OCI-LY3 (cell line): Measurements from ENCODE around the gene CAP2.

Experiments
- H2AFZ ChIP-seq: fragments of 200-600, 300-600 bp; shearing (Covaris generic); 2 replicates; pipeline ENCODE4 v1.6.0; 2014; ENCODE audit warnings: antibody characterized with exemption, low read depth, low read length
- H3K27ac ChIP-seq: fragments of 200-600, 300-600 bp; sonication (generic); 2 replicates; pipeline ENCODE4 v1.5.1; 2014; ENCODE audit warnings: mild to moderate bottlenecking, low read length, moderate library complexity, mixed read lengths
- H3K27me3 ChIP-seq: fragments of 200-600, 300-600 bp; sonication (generic); 2 replicates; pipeline ENCODE4 v1.6.1; 2014; ENCODE audit warnings: low read depth, low read length, mixed read lengths
- H3K36me3 ChIP-seq: fragments of 200-600, 300-600 bp; sonication (generic); replicated peaks from 2 replicates; pipeline ENCODE3; 2014; ENCODE audit warnings: low read depth, low read length, mixed read lengths
- H3K4me1 ChIP-seq: fragments of 300-600, 200-600 bp; sonication (generic); 2 replicates; pipeline ENCODE4 v1.6.1; 2014; ENCODE audit warnings: low read length, mixed read lengths
- H3K4me2 ChIP-seq: fragments of 200-600, 300-600 bp; sonication (generic); 2 replicates; pipeline ENCODE4 v1.6.1; 2014; ENCODE audit warnings: low read length, mixed read lengths
- H3K4me3 ChIP-seq: fragments of 300-600, 200-600 bp; sonication (generic); 2 replicates; pipeline ENCODE4 v1.5.1; 2014; ENCODE audit warnings: antibody characterized with exemption, mild to moderate bottlenecking, low read length, moderate library complexity
- H3K79me2 ChIP-seq: fragments of 300-600, 200-600 bp; shearing (Covaris generic); 2 replicates; pipeline ENCODE4 v1.6.1; 2014; ENCODE audit warnings: mild to moderate bottlenecking, low read length, mixed read lengths
- H3K9ac ChIP-seq: fragments of 300-600, 200-600 bp; shearing (Covaris generic); 2 replicates; pipeline ENCODE4 v1.6.0; 2014; ENCODE audit warnings: mild to moderate bottlenecking, low read length, moderate library complexity
- H3K9me3 ChIP-seq: fragments of 200-600, 300-600 bp; shearing (Covaris generic); 2 replicates; pipeline ENCODE4 v1.6.1; 2014; ENCODE audit warnings: low read length, mixed read lengths; ENCODE audit not compliant: insufficient read depth
- H4K20me1 ChIP-seq: fragments of 200-600, 300-600 bp; sonication (generic); 2 replicates; pipeline ENCODE4 v1.6.1; 2016; ENCODE audit warnings: low read length, mixed read lengths; ENCODE audit not compliant: insufficient read depth
- CTCF ChIP-seq: fragments of 200-600, 300-600 bp; sonication (generic); IDR thresholded peaks from 2 replicates; pipeline ENCODE4 v1.5.1; 2014; ENCODE audit warnings: antibody characterized with exemption, low read length, low read depth
- EZH2phosphoT487 ChIP-seq: fragments of 200-600 bp; shearing (Covaris generic); IDR thresholded peaks from 2 replicates; pipeline ENCODE4 v1.6.1; 2018; ENCODE audit warnings: antibody characterized with exemption, mixed run types, low read depth

Gene CAP2

GRCh38 chr6:17475606-17476244 is 82.3 kb downstream of the CAP2 start:
- H3K27ac ChIP-seq: no peak overlapping the region
- peaks cover 9% of the 10 kb centered on the region for H3K4me1 ChIP-seq
- H3K4me2 ChIP-seq: no peak overlapping the region
- no peaks in the 10 kb centered on the region for H4K20me1 ChIP-seq
- no peaks in the 10 kb centered on the region for H3K79me2 ChIP-seq
- H3K36me3 ChIP-seq: no peaks in the 10 kb centered on the region
- no peaks in the 10 kb centered on the region for H3K27me3 ChIP-seq
- no peak overlapping the region for H2AFZ ChIP-seq
- H3K4me3 ChIP-seq: no peak overlapping the region
- no peak for TF ChIP-seq CTCF
- TF ChIP-seq EZH2phosphoT487: no peak
- no peaks in the 10 kb centered on the region for H3K9me3 ChIP-seq
- H3K9ac ChIP-seq: no peak overlapping the region

- Histone ChIP-seq H3K79me2 (no peaks in the 10 kb centered on the region), H3K9me3 (no peaks in the 10 kb centered on the region), H2AFZ (no peak overlapping the region), H3K9ac (no peak overlapping the region), H3K4me3 (no peak overlapping the region), H3K4me2 (no peak overlapping the region), H3K27ac (no peak overlapping the region), H3K27me3 (no peaks in the 10 kb centered on the region), H3K36me3 (no peaks in the 10 kb centered on the region), H3K4me1 (0 out of 2 replicates have a peak, but pooled peaks cover 5% of the 10 kb centered on the region), H4K20me1 (no peaks in the 10 kb centered on the region)
- no peak for TF ChIP-seq EZH2phosphoT487
- TF ChIP-seq CTCF: no peak
Measured at GRCh38 chr6:17476511-17476910, 83.1 kb downstream of the CAP2 start.

GRCh38 chr6:17477356-17477755 is 84.0 kb downstream of the CAP2 start:
- H3K9ac ChIP-seq: no peak overlapping the region
- H3K79me2 ChIP-seq: no peaks in the 10 kb centered on the region
- H3K36me3 ChIP-seq: no peaks in the 10 kb centered on the region
- H3K9me3 ChIP-seq: no peaks in the 10 kb centered on the region
- 0 out of 2 replicates have a peak, but pooled peaks cover 3% of the 10 kb centered on the region for H3K4me1 ChIP-seq
- no peak overlapping the region for H3K27ac ChIP-seq
- TF ChIP-seq EZH2phosphoT487 (no peak), CTCF (no peak)
- H2AFZ ChIP-seq: no peak overlapping the region
- no peaks in the 10 kb centered on the region for H3K27me3 ChIP-seq
- no peak overlapping the region for H3K4me3 ChIP-seq
- H3K4me2 ChIP-seq: no peak overlapping the region
- H4K20me1 ChIP-seq: no peaks in the 10 kb centered on the region

GRCh38 chr6:17478223-17478907 is 85.0 kb downstream of the CAP2 start:
- no peak overlapping the region for H3K4me3 ChIP-seq
- H2AFZ ChIP-seq: no peak overlapping the region
- H3K4me1 ChIP-seq: no peaks in the 10 kb centered on the region
- TF ChIP-seq EZH2phosphoT487 (no peak), CTCF (no peak)
- H3K79me2 ChIP-seq: no peaks in the 10 kb centered on the region
- H3K9me3 ChIP-seq: no peaks in the 10 kb centered on the region
- H3K9ac ChIP-seq: no peak overlapping the region
- H4K20me1 ChIP-seq: no peaks in the 10 kb centered on the region
- H3K27me3 ChIP-seq: no peaks in the 10 kb centered on the region
- no peaks in the 10 kb centered on the region for H3K36me3 ChIP-seq
- no peak overlapping the region for H3K27ac ChIP-seq
- no peak overlapping the region for H3K4me2 ChIP-seq
